ENCODE data around the gene JARID2.
A peak's percentile ranks its signal among the peaks of the same experiment; 100 is the strongest.

The JARID2 gene

DNA sequence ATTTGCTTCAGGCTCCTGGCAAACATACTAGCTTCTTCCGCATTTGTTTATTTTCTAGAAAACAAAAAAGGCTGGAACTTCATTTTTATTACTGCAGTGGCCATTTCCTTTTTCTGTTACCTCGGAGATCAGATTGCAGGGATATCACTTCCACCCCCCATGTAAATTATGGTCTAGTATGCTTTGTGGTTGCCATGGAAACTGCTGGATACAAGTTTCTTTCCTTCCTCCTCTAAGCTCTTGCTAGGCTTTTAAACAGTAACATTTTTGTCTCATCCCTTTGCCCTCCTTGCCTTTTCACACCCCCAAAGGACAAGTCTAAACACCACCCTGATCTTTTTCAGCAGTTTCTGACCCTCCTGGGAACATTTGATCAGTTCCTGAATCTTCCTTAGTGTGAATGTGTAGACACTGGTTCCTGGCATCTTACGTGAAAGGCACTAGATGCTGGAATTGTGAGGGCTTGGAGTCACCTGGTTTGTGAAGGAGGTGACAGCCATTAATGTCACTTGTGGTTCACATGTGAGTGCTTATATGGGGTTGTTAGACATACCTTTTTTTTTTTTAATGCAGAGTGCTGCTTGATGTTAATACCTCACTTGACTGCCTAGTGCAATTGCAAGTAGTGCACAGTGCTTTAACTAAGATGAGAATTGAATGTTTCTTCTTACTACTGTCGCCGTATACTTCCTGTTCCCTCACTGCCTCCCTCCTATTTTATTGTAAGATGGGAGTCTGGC, 181.6 kb downstream of the JARID2 start:
- DNase-seq: peak; percentile 64

- no peak for DNase-seq
Measured at GRCh38 chr6:15429141-15430110, 183.6 kb downstream of the JARID2 start.

DNA sequence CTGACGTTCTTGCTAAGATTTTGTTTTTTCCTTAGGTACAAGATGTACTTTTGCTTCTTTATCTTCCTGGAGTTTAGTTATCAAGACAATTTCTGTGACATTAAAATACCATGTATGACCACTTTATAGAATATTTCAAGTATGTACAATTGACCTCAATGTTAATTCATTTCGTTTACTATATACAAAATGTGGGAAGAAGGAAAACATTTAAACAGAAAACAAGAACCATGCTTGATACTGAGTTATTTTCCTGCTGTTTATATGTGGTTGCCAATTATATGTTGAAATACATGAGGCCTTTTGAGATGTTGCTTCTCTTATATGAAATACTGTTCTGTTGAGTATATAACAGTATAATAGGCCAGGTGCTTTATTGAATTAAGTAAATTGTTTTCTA, 184.3 kb downstream of the JARID2 start:
- no peak for DNase-seq

GRCh38 chr6:15430931-15431405, 185.1 kb downstream of the JARID2 start:
- DNase-seq: no peak

DNA sequence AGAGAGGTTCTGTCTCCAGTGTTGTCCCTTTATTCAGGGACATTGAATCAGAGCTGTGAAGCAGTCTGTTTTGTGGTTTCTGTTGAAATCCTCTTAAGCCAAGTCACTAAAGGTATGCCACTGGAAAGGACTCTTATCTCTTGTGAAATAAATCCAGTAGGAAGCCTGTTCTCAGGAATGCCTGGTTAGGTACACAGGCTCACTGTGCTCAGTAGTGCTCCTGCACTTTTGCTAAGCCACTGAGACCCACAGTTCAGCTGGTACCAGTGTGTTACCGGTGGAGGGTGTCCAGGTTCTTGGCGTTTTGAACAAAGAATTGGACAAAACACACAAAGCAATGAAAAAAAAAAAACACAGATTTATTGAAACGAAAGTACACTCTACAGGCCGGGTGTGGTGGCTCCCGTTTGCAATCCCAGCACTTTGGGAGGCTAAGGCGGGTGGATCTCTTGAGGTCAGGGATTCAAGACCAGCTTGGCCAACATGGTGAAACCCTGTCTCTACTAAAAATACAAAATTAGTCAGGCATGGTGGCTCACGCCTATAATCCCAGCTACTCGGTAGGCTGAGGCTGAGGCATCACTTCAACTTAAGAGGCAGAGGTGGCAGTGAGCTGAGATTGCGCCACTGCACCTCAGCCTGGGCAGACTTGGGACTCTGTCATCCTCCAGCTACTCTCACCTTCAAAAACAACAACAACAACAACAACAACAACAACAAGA, 186.1 kb downstream of the JARID2 start:
- no peak for DNase-seq

DNA sequence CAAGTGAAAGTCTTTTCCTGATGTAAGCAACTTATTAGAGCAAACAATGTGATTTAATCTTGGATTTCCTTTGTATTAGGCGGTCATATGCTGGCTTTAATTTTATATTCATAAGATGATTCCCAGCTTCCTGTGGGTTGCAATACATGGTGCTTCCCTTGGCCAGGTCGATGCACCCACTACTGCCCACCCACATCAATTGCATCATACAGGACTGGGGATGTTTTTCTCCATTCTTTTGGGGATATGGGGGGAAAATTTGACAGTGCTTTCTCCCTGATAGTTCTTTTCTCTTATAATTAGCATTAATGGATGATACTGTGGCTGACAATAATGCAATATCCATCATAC, 187.6 kb downstream of the JARID2 start:
- DNase-seq: no peak

GRCh38 chr6:15434263-15434662, 188.4 kb downstream of the JARID2 start:
- DNase-seq: no peak

DNA sequence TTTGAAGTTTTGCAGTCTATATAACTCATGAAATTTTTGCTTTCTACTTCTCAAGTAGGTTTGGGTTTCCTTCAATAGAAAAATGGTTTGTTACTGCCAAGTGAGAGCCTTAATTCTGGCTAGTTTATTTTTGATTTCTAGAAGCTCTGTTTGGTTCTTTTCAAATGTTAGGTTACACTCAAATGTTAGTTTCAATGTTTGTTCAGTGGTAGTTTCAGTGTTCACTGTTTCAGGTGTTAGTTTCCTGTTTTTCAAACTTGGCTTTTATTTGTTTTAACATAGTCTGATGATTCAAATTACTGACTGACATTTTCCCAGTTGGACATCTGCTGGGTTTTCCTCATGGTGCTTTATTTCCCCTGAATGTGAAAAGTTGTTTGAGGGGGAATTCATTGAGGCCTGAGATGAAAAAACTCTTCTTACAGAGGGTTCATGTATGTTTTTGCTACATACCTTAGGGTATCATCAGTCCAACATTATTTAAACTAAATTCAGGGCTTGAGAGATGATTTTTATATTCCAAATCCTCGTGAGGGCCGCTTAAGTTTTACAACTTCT, 189.0 kb downstream of the JARID2 start:
- DNase-seq: no peak

DNA sequence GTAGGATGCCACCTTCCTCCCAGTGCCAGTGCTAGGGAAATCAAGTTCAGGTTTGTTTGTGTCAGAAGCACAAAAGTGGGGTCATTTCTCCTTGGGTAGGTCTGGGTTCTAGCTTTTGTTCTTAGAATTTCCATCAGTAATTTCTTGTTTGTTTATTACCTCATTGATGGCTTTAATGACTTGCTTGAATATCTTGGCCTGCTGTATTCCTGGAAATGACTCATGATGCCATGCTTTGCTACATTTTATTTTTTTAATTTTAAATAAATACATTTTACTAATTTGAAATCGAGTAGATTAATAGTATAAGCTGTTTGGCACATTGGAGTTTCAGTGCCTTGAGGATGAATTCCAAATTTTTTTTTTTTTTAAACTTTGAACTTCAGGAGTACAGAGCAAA, 189.6 kb downstream of the JARID2 start:
- DNase-seq: no peak

- no peak for DNase-seq
Measured at GRCh38 chr6:15436451-15436850, 190.6 kb downstream of the JARID2 start.

GRCh38 chr6:15437090-15437635, 191.3 kb downstream of the JARID2 start:
- DNase-seq: no peak

GRCh38 chr6:15439410-15440025, 193.6 kb downstream of the JARID2 start:
- no peak for DNase-seq

GRCh38 chr6:15440040-15440439, 194.2 kb downstream of the JARID2 start:
- DNase-seq: no peak

DNA sequence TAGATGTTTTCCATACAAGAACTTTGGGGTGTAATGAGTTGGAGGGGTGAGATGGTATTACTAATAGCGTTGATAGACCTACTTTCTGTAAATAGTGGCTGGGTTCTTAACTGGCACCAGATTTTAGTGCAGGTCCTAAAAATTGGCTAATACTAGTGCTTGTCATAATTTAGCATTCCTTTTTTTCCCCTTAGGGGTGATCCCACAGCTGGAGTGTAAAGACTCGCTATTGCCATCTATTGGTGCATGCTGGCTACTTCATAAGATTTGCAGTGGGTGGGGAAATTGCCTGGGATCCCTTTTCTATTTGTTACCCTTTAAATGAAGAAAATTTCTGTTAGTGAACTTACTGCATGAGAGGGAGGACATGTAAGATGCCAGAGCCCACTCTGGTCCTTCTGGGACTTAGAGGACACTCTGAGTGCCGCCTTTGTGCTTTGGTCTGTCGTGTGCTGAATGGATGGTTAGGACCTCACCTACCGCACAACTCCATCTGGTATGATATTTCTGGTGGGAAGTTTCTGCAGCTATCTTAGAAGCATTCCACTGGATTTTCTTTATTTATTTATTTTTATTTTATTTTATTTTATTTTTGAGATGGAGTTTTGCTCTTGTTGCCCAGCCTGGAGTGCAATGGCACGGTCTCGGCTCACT, 195.5 kb downstream of the JARID2 start:
- peak; percentile 19 for DNase-seq

DNA sequence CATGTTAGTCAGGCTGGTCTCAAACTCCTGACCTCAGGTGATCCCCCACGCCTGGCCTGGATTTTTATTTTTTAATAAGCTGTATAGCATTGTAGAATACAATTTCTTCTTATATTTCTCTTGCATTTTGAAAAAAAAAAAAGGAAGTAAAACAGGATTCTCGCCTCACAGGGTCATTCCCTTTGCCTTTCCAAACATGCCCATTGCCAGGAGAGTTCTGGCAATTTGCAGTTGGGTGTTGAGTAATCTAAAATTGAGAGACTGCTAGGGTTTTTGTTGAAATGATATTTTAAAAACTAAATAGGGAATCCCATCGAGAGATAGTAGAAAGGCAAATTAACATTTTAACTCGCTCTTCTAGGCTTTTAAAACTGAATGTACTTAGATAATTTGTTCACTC, 196.1 kb downstream of the JARID2 start:
- no peak for DNase-seq

DNA sequence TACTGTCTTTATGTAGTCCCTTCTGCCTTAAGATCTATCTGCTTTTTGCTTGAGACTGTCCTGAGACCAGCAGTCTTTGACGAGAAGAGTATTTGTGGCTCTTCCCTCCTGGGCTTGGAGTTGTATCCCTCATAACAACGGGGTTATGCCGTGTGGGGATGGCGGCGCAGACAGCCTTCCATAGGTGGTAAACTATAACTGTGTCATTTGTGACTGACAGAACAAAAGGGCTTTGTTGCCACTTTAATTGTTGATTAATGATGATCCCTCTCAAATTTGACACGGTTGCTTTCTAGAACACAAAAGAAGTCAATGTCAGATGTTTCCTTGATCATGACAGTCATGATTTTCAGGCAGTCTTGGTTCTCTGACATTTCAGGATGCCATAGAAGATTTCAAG, 196.6 kb downstream of the JARID2 start:
- no peak for DNase-seq

DNA sequence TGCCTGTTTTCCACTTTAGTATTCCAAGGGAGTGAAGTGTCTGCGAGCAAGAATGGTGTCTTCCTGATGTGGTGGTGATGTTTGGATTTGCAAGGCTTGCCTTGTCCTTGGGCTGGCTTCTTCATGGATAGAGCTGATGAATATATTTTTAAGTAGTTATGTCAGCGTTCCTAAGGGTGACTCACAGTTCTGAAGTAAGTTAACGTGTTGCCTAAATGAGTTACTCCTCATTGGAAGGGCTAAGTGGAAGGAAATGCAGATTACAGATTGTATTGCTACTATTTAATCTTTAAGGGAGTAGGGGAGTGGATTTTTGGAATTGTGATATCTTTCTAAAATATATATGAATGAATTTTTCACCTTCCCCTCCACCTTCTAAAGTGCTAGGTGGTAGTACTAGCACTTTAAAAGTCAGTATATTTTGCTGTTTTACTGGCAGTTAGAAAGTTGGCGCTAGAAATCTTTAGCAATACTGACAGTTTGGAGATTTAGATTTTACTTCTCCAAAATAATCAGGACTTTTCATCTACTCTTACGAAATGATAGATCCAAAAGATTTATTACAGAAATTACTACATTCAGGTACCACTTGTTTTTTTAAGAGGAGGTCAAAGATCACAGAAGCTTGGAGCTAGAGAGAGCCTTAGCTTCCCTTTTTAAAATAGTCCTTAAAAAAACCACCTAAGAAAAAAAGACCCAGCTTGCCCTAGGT, 197.4 kb downstream of the JARID2 start:
- DNase-seq: no peak

DNA sequence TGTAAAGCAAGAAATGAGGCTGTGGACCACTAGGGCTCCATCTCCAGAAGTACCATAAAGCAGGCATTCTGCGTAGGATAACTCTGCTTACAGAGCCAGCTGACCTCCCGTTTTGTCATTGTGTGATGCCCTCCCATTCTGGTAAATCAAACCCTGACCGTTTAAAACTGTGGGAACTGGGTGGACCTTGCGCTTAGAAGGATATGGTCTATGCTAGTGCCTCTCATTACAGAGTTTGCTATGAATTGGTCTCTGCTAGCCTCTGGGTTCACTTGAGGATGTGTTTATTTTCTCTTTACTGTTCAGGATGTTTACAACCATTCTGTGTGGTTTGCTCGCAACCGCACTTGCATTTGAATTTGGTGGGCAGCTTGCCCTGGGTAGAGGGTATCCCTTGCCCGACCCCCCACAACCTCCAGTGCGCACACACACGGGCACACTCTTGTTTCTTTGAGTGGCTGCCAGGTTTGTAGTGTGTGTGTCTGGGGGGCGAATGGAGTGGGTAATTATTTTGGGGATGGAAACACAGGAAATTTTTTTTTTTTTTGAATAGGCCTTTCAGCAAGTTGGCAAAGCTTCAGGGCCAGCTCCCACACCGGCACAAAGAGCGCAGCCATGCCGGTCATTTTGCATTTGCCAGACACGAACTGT, 198.3 kb downstream of the JARID2 start:
- DNase-seq: no peak

DNA sequence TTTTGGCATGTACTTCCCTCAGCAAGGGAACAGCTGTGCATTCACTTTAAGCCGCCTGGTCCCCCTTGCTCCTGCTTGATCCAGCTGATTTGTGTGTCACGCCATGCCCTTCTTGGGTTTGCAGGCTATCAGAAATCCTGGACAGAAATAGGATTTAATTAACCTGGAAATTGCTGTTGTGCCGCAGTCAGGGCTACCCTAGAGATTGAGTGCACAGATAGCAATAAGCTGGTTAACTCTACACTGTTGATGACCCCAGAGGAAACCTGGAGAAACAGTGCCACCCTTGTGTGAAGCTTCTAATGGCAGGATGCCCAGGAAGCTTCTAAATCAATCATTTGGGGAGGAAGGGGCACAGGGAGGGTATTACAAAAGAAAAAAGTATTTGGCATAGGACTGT, 199.0 kb downstream of the JARID2 start:
- DNase-seq: no peak

DNA sequence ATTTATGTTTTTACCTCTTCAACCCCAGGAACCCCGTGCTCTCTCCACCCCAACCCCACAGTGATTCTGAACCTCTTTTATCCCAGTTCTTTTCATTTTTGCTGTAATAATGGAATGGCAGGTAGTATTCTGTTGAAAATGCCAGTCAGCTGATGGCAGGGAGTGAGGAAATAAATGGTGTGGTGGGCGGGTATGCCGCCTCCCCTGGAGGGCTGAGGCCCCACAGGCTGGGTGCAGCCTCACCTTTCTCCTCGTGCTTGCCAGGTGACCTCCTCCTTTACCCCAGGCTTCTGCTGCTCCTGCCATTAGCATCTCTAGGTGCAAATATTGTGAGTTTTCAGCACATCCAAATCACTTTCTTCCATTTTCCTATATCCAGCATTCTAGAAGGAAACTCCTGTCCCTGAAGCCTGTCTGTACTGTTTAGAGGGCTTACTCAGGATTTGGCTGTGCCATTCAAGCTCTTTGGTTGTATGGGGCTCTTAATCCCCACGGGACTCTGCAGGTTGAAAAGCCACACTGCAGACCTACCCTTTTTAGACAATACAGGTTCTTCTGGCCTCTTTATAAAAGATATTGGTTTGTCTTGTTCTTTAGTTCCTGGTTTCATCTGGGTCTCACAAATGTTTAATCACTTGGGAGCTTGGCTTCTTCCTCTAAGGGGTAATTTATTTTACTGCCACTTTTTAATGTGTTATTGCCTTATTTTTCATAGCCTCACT, 201.8 kb downstream of the JARID2 start:
- DNase-seq: no peak

Measured in NCI-H187 treated with DMSO at 0.1 percent for 48 hours (cell line).